Activated naive CD8-positive, alpha-beta T cell treated with anti-CD3 and anti-CD28 coated beads, Interleukin-2, amount 10 ng/mL, durations not matched to agents 7 days and 5 days (primary cell): ENCODE data around the gene MOCS1. TPM values are rescaled to one million over a fixed set of nuclear protein-coding genes. Genes with fewer than 3 reads are reported as not detected.

Experiments
- ATAC-seq: fragments of 150-1000 bp; cut with Tn5 transposase; one replicate; pipeline ENCODE4 v1.10.0; 2021; ENCODE audit warnings: low read depth, moderate library complexity
- POLR2A ChIA-PET: fragments of 350-600 bp; sonication (Branson Sonifier 250); formaldehyde crosslinking; loops from one replicate; lab custom pipeline; 2021; ENCODE audit warnings: antibody characterized with exemption; lab: Charles Lee
- DNase-seq: peaks from one replicate; pipeline ENCODE4 v3.0.0; 2021
- H3K27ac Mint-ChIP-seq: one replicate; pipeline ENCODE4 v1.8.0; 2022; ENCODE audit warnings: mild to moderate bottlenecking, mixed read lengths
- H3K27me3 Mint-ChIP-seq: one replicate; pipeline ENCODE4 v1.8.0; 2022; ENCODE audit warnings: mild to moderate bottlenecking, moderate library complexity, mixed read lengths
- H3K36me3 Mint-ChIP-seq: one replicate; pipeline ENCODE4 v1.8.0; 2021; ENCODE audit warnings: mild to moderate bottlenecking, mixed read lengths
- H3K4me1 Mint-ChIP-seq: one replicate; pipeline ENCODE4 v1.8.0; 2021; ENCODE audit warnings: mixed read lengths
- H3K4me3 Mint-ChIP-seq: one replicate; pipeline ENCODE4 v1.8.0; 2022; ENCODE audit warnings: mild to moderate bottlenecking, moderate library complexity, mixed read lengths
- H3K9me3 Mint-ChIP-seq: one replicate; pipeline ENCODE4 v1.8.0; 2021; ENCODE audit warnings: mixed read lengths
- total RNA-seq, 2 experiments: library from RNA; stranded (reverse); gene quantifications; one replicate each; pipeline ENCODE4 v1.2.3, GENCODE V29; 2021

Gene MOCS1
- total RNA-seq, 2 experiments from 2014 or later, result 0.37 to 0.61 TPM

- POLR2A ChIA-PET, result no interaction called here
- H3K27ac Mint-ChIP-seq, result no peak overlapping the region
- H3K4me1 Mint-ChIP-seq, result no peaks in the 10 kb centered on the region
- H3K9me3 Mint-ChIP-seq, result no peaks in the 10 kb centered on the region
- DNase-seq (no peak), ATAC-seq (no peak)
- H3K4me3 Mint-ChIP-seq, result no peak overlapping the region
- H3K27me3 Mint-ChIP-seq, result no peaks in the 10 kb centered on the region
- H3K36me3 Mint-ChIP-seq, result no peaks in the 10 kb centered on the region
Observed at GRCh38 chr6:39901116-39901655, 33.1 kb downstream of the MOCS1 start.

- no peaks in the 10 kb centered on the region for H3K4me1 Mint-ChIP-seq
- H3K27ac Mint-ChIP-seq, result no peak overlapping the region
- no peak for DNase-seq
- no peak for ATAC-seq
- H3K27me3 Mint-ChIP-seq, result no peaks in the 10 kb centered on the region
- H3K36me3 Mint-ChIP-seq, result no peaks in the 10 kb centered on the region
- POLR2A ChIA-PET, result no interaction called here
- H3K9me3 Mint-ChIP-seq, result no peaks in the 10 kb centered on the region
- H3K4me3 Mint-ChIP-seq, result no peak overlapping the region
Observed at GRCh38 chr6:39899554-39900295, 34.5 kb downstream of the MOCS1 start.

DNA sequence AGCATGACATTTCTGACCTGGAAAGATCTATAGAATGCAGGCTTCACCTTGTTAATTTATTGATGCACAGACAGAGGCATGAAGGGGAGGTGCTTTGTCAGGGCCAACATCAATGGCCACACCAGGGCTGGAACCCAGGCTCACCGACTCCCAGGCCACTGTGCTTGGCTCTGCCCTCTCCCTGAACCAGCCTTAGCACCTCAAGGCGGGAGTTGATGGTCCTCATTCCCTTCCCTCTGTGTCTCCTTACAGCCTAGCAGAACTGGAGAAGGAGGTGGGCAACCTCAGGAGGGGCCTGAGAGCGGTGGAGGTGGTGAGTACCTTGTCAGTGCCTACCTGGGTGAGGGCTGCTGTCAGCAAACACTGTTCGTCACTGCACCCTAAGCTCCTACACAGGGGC is 35.6 kb downstream of the MOCS1 start:
- H3K9me3 Mint-ChIP-seq, result no peaks in the 10 kb centered on the region
- POLR2A ChIA-PET, result no interaction called here
- H3K36me3 Mint-ChIP-seq, result no peaks in the 10 kb centered on the region
- H3K4me1 Mint-ChIP-seq, result no peaks in the 10 kb centered on the region
- no peaks in the 10 kb centered on the region for H3K27me3 Mint-ChIP-seq
- ATAC-seq (no peak), DNase-seq (no peak)
- no peak overlapping the region for H3K4me3 Mint-ChIP-seq
- no peak overlapping the region for H3K27ac Mint-ChIP-seq

- no peak for ATAC-seq
- POLR2A ChIA-PET, result no interaction called here
Observed at GRCh38 chr6:39897698-39898097, 36.6 kb downstream of the MOCS1 start.

DNA sequence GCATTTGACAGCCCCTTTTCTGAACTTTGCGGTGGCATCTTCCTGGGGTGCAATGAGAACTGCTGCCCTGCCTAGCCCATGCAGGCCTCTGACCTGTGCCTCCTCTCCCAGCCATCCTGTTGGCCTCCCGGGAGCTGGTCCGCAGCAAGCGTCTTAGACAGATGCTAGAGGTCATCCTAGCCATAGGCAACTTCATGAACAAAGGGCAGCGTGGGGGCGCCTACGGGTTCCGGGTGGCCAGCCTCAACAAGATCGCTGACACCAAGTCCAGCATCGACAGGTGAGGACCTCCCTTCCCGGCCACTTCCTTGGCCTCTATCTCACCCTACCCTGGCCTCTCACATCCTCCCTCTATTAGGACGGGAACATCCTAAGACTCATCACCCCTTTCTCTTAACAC is 37.6 kb downstream of the MOCS1 start:
- Mint-ChIP-seq H3K9me3 (no peaks in the 10 kb centered on the region), H3K27me3 (no peaks in the 10 kb centered on the region), H3K27ac (no peak overlapping the region), H3K36me3 (no peaks in the 10 kb centered on the region), H3K4me1 (peaks cover 2% of the 10 kb centered on the region), H3K4me3 (no peak overlapping the region)
- POLR2A ChIA-PET, result no interaction called here
- ATAC-seq (no peak), DNase-seq (no peak)

More at GRCh38 chr6:39897698-39898097, 36.6 kb downstream of the MOCS1 start:
- Mint-ChIP-seq H3K4me1 (no peaks in the 10 kb centered on the region), H3K27me3 (no peaks in the 10 kb centered on the region), H3K9me3 (no peaks in the 10 kb centered on the region), H3K27ac (no peak overlapping the region), H3K36me3 (no peaks in the 10 kb centered on the region), H3K4me3 (no peak overlapping the region)
- DNase-seq, result no peak

DNA sequence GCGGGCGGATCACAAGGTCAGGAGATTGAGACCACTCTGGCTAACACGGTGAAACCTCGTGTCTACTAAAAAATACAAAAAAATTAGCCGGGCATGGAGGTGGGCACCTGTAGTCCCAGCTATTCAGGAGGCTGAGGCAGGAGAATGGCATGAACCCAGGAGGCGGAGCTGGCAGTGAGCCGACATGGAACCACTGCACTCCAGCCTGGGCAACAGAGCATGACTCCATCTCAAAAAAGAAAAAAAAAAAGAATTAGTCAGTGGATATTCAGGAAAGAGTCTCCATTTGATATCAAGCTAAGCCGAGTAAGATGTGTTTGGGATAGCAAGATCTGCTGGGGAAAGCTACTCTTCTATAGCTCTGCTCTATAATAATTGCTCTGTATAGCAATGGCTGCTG is 41.0 kb downstream of the MOCS1 start:
- POLR2A ChIA-PET, result no interaction called here
- Mint-ChIP-seq H3K27me3 (peaks cover 7% of the 10 kb centered on the region), H3K4me1 (peaks cover 2% of the 10 kb centered on the region), H3K36me3 (no peaks in the 10 kb centered on the region), H3K4me3 (no peak overlapping the region), H3K9me3 (no peaks in the 10 kb centered on the region), H3K27ac (no peak overlapping the region)
- DNase-seq (no peak), ATAC-seq (no peak)

GRCh38 chr6:39892490-39893129 is 41.7 kb downstream of the MOCS1 start:
- DNase-seq, result peak; percentile 44
- ATAC-seq, result no peak

GRCh38 chr6:39891976-39892375 is 42.3 kb downstream of the MOCS1 start:
- H3K9me3 Mint-ChIP-seq, result no peaks in the 10 kb centered on the region
- ATAC-seq (no peak), DNase-seq (no peak)
- no peak overlapping the region for H3K4me3 Mint-ChIP-seq
- peaks cover 7% of the 10 kb centered on the region for H3K27me3 Mint-ChIP-seq
- POLR2A ChIA-PET, result no interaction called here
- peaks cover 2% of the 10 kb centered on the region for H3K4me1 Mint-ChIP-seq
- H3K36me3 Mint-ChIP-seq, result no peaks in the 10 kb centered on the region
- H3K27ac Mint-ChIP-seq, result no peak overlapping the region

More at GRCh38 chr6:39892490-39893129, 41.7 kb downstream of the MOCS1 start:
- H3K4me1 Mint-ChIP-seq, result peaks cover 2% of the 10 kb centered on the region
- H3K27ac Mint-ChIP-seq, result no peak overlapping the region
- H3K4me3 Mint-ChIP-seq, result no peak overlapping the region
- H3K27me3 Mint-ChIP-seq, result peaks cover 7% of the 10 kb centered on the region
- POLR2A ChIA-PET, result no interaction called here
- H3K9me3 Mint-ChIP-seq, result no peaks in the 10 kb centered on the region
- no peaks in the 10 kb centered on the region for H3K36me3 Mint-ChIP-seq

GRCh38 chr6:39891353-39891752 is 42.9 kb downstream of the MOCS1 start:
- H3K27ac Mint-ChIP-seq, result no peak overlapping the region
- H3K27me3 Mint-ChIP-seq, result peaks cover 7% of the 10 kb centered on the region
- H3K36me3 Mint-ChIP-seq, result no peaks in the 10 kb centered on the region
- ATAC-seq (no peak), DNase-seq (no peak)
- H3K9me3 Mint-ChIP-seq, result no peaks in the 10 kb centered on the region
- H3K4me3 Mint-ChIP-seq, result no peak overlapping the region
- POLR2A ChIA-PET, result no interaction called here
- peaks cover 2% of the 10 kb centered on the region for H3K4me1 Mint-ChIP-seq

- POLR2A ChIA-PET, result no interaction called here
Observed at GRCh38 chr6:39889229-39889628, 45.0 kb downstream of the MOCS1 start.

GRCh38 chr6:39887692-39888450 is 46.4 kb downstream of the MOCS1 start:
- POLR2A ChIA-PET, result no interaction called here
- H3K27me3 Mint-ChIP-seq, result peaks cover 7% of the 10 kb centered on the region
- H3K27ac Mint-ChIP-seq, result no peak overlapping the region

More at GRCh38 chr6:39889229-39889628, 45.0 kb downstream of the MOCS1 start:
- Mint-ChIP-seq H3K27me3 (peaks cover 7% of the 10 kb centered on the region), H3K4me1 (peaks cover 2% of the 10 kb centered on the region), H3K9me3 (no peaks in the 10 kb centered on the region), H3K36me3 (no peaks in the 10 kb centered on the region), H3K27ac (no peak overlapping the region), H3K4me3 (no peak overlapping the region)
- DNase-seq, result no peak
- ATAC-seq, result no peak

DNA sequence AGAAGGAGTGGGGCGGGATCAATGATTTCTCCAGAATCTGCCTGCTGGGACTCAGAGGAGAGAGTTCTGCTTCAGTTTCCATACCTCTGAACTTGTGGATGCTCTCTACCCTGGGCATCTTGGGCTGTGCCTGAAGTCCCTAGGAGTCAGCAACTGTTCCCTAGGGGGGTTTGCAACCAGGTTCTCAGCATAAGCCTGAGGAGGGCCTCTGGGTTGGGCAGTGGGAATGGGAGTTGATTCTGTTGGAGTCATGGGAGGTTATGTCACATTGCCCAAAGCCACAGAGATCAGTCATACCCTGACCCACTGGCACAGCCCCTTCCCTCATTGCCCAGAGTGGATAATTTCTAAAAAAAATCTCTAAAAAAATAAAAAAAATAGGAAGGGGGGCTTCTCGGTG is 47.4 kb downstream of the MOCS1 start:
- no peak for DNase-seq
- peaks cover 7% of the 10 kb centered on the region for H3K27me3 Mint-ChIP-seq
- no peak for ATAC-seq
- H3K27ac Mint-ChIP-seq, result no peak overlapping the region
- H3K4me3 Mint-ChIP-seq, result no peak overlapping the region
- no peaks in the 10 kb centered on the region for H3K36me3 Mint-ChIP-seq
- H3K9me3 Mint-ChIP-seq, result no peaks in the 10 kb centered on the region
- POLR2A ChIA-PET, result no interaction called here
- H3K4me1 Mint-ChIP-seq, result no peaks in the 10 kb centered on the region

More at GRCh38 chr6:39887692-39888450, 46.4 kb downstream of the MOCS1 start:
- Mint-ChIP-seq H3K9me3 (no peaks in the 10 kb centered on the region), H3K36me3 (no peaks in the 10 kb centered on the region), H3K4me3 (no peak overlapping the region), H3K4me1 (peaks cover 2% of the 10 kb centered on the region)
- ATAC-seq, result no peak
- DNase-seq, result no peak

DNA sequence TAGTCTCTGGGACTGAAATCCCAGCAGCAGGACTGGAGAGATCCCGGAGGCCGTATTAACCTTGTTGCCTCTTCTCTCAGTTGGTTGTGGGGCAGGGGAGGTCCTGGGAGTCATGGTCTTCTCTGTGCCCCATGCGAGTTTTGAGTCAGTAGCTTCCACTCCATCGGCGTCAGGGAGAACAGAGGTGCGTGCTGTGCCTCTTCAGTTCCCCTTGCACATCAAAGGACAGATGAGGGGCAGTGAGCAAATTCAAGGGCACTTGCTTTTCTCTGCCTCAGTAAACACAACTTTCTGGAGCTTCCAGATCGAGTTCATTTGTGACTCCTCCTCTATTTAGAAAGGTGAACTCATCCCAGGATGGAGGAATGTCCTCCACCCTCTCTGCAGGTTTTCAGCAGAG is 48.6 kb downstream of the MOCS1 start:
- POLR2A ChIA-PET, result no interaction called here
- no peaks in the 10 kb centered on the region for H3K4me1 Mint-ChIP-seq

More for the DNA sequence above, 48.6 kb downstream of the MOCS1 start:
- H3K27me3 Mint-ChIP-seq, result peaks cover 7% of the 10 kb centered on the region
- no peaks in the 10 kb centered on the region for H3K36me3 Mint-ChIP-seq
- ATAC-seq (no peak), DNase-seq (no peak)
- no peaks in the 10 kb centered on the region for H3K9me3 Mint-ChIP-seq
- no peak overlapping the region for H3K27ac Mint-ChIP-seq
- no peak overlapping the region for H3K4me3 Mint-ChIP-seq
